ENCODE data around the gene VPS51.

VPS51 gene

DNA sequence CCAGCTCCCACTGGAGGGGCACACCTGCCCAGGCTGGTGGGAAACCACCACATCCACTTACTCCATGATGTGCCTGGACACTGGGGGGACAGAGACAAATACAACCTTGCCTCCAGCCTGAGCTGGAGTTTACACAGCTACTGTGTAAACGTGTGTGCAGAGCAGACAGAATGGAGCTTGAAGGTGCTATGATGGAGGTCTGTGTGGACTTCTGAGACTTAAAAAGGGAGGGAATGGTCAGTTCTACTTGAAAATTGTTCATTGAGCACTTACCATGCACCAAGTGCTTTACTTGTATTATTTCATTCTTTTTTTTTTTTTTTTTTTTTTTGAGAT is 23.4 kb upstream of the VPS51 start:
- no peak for DNase-seq (ENCODE audit: low read depth)

GRCh38 chr11:65077451-65077850 is 18.6 kb upstream of the VPS51 start:
- no peak for DNase-seq (ENCODE audit: low read depth)

DNA sequence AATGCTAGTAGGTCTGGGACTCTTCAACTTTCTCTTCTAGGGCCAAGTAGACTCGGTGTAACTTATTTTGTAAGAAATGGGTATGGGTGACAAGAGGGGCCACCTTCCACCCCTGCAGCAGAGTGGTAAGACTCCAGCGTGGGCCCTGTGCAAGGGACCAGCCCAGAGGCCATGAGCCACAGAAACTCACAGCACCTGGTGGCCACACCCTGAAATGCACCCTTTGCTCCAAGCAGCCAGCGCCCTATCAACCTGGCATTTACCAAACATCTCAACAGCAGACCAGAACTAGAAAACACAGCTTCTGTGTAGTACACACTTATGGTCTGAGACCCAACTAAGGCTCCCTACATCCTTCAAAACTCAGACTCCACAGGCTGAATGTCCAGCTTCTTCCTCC is 17.9 kb upstream of the VPS51 start:
- peak; percentile 55 for DNase-seq (ENCODE audit: low read depth)

DNA sequence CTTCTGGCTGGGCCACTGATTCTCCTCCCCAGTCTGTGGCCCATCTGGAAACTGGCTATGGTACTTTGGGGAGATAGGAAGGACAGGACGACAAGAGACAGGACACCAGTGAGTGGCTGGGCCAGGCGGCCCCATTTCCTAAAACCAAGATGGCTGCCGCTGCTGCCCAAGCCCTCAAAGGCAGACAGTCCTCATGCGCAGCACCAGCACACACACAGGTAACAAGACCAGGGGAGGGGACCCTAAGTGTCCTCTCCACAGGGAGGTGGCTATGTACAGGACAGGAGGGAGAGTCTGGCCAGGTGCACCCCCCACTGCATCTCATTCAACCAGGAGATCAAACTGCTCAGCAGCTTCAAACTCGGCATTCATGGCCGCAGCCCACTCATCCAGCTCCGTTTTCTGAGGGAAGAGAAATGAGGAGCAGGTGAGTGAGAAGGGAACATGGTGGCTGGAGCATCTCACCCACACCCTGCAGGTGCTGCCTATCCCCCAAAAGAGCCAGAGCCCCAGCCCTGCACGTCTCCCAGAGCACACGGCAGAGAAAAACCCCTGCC is 17.1 kb upstream of the VPS51 start:
- DNase-seq (ENCODE audit: low read depth): no peak

- no peak for DNase-seq (ENCODE audit: low read depth)
These were observed 12.7 kb upstream of the VPS51 start for GRCh38 chr11:65083134-65083833.

GRCh38 chr11:65083834-65084597 is 12.0 kb upstream of the VPS51 start, which contains the start of the genes CDCA5 and ZFPL1:
TSS of gene CDCA5 (minus strand) at chr11:65084040. CDS start at chr11:65083978, 62 bp downstream.
TSS of gene ZFPL1 (plus strand) at chr11:65084222. CDS start at chr11:65084699, 477 bp downstream.
- DNase-seq (ENCODE audit: low read depth): peak; percentile 93

GRCh38 chr11:65084598-65085375 is 11.2 kb upstream of the VPS51 start:
- DNase-seq (ENCODE audit: low read depth): no peak

GRCh38 chr11:65085446-65085845 is 10.6 kb upstream of the VPS51 start:
- DNase-seq (ENCODE audit: low read depth): no peak

- DNase-seq (ENCODE audit: low read depth): no peak
These were observed 9.2 kb upstream of the VPS51 start for GRCh38 chr11:65086809-65087208.

DNA sequence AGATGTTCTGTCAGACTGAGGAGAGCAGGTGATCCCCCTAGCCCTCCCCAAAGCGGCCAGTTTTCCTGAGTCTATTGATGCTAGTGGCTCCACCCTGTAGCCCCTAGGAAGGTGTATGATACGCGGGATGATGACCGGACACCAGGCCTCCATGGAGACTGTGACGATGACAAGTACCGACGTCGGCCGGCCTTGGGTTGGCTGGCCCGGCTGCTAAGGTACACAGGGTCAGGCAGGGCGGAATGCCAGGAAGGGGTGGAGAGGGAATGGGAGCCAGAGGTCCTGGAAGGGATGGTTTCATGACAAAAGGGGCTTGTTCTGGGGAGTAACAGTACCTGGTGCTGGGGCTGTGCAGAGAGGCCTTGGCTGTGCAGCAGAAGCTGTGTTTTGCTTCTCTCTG is 8.8 kb upstream of the VPS51 start:
- no peak for DNase-seq (ENCODE audit: low read depth)

DNA sequence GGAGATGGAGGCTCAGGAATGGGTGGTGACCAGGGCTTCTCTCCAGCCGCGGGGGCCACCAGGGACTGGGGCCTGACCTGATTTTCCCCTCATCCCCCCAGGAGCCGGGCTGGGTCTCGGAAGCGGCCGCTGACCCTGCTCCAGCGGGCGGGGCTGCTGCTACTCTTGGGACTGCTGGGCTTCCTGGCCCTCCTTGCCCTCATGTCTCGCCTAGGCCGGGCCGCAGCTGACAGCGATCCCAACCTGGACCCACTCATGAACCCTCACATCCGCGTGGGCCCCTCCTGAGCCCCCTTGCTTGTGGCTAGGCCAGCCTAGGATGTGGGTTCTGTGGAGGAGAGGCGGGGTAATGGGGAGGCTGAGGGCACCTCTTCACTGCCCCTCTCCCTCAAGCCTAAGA is 8.2 kb upstream of the VPS51 start:
- no peak for DNase-seq (ENCODE audit: low read depth)

DNA sequence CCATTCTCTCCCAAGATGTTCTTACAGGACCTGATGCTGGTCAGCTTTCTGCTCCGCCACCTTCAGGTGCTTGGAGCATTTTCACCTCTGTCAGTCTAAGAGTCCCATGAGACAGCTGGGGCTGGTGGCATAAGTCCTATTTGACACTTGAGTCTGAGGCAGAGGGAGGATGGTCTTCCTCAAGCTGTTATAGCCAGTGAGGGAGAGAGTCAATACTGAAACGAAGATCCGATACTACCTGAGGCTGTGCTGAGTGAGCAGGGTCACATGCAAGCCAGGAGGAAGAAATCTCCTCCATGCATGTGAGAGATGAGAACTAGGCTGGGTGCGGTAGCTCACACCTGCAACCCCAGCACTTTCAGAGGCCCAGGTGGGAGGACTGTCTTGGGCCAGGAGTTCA is 6.4 kb upstream of the VPS51 start:
- DNase-seq (ENCODE audit: low read depth): no peak

DNA sequence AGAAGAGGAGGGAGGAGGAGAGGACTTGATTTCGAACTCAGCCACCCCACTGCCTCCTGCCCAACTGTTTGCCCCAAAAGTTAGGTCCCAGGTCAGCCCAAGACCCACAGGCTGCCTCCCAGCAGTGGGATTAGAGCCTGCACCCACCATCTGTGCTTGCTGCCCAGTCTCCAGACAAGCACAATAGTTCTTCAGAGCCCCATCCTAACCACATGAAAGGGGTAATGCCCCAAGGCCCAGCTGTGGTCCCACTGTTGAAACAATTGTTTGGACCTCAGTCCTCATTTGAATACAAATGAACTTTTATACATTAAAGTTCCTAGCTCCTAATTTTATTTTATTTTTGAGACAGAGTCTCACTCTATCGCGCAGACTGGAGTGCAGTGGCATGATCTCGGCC is 5.4 kb upstream of the VPS51 start:
- DNase-seq (ENCODE audit: low read depth): no peak

- DNase-seq (ENCODE audit: low read depth): no peak
These were observed 587 bp upstream of the VPS51 start for GRCh38 chr11:65095427-65095826.

DNA sequence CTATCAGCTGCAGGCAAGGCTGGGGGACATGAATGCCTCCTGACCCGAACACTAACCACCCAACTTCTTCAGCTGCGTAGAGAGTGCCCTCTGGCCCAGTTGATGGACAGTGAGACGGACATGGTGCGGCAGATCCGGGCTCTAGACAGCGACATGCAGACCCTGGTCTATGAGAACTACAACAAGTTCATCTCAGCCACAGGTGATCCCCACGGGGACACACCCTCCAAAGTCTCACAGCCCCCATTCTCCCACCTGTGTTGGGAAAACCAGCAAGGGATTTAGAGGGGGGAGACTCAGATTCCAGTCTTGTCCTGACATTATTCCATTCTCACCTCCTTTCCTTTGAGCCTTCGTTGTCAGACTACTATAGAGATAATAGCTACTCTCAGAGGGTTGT is 912 bp downstream of the VPS51 start:
- no peak for DNase-seq (ENCODE audit: low read depth)

DNA sequence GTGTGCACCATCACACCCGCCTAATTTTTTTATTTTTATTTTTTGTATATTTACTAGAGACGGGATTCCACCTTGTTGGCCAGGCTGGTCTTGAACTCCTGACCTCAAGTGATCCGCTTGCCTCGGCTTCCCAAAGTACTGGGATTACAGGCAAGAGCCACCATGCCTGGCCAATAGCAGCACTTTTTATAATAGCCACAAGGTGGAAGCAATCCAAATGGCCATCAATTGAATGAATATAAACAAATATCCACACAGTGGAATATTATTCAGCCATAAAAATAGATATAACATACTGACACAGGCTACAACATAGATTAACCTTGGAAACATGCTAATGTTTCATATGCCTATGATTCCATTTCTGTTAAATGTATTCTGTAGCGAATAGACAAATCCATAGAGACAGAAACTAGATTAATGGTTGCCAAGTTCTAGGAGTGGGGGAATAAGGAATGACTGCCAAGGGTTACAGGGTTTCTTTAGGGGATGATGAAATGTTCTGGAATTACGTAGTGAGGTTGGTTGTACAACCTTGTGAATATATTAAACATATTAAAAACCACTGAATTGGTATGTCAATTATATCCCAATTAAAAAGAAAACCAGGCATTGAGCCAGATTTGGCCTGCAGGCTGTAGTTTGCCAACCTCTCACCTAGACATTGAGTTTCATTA is 4.8 kb downstream of the VPS51 start:
- no peak for DNase-seq (ENCODE audit: low read depth)

DNA sequence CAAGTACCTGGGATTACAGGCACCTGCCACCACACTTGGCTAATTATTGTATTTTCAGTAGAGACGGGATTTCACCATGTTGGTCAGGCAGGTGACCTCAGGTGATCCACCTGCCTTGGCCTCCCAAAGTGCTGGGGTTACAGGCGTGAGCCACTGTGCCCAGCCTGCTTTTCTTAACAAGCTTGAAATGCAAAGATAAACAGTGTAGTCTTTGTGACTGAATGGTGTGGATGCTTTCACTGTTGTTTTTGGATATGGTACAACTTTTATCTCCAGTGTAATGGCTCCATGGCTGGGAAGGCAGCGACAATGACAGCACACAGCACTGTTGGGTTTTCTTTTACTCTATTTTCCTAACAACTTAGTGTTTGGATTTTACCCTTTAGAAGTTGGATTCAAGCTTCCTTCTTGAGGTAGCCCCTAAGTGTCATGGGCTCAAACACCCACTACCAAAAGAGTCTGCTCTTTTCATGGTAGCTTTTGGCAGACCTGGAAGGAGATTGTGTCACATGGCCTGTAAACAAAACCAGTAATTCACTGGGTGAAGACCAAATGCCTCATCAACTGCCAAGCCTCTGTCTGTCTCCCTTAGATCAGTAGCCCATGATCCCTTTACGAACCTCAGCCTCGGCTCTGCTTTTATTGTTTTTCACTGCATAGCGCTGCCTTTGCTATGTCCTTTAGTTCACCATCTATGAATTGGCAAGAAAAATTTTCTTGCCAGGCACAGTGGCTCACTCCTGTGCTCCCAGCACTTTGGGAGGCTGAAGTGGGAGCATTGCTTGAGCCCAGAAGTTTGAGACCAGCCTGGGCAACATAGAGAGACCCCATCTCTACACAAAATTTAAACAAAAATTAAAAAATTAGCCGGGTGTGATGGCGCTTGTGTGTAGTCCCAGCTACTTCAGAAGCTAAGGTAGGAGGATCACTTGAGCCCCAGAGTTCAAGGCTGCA is 6.4 kb downstream of the VPS51 start:
- DNase-seq (ENCODE audit: low read depth): no peak

GRCh38 chr11:65103476-65103875 is 7.5 kb downstream of the VPS51 start:
- no peak for DNase-seq (ENCODE audit: low read depth)

- no peak for DNase-seq (ENCODE audit: low read depth)
These were observed 8.6 kb downstream of the VPS51 start for GRCh38 chr11:65104628-65105027.

- no peak for DNase-seq (ENCODE audit: low read depth)
These were observed 11.1 kb downstream of the VPS51 start for GRCh38 chr11:65107078-65107477.
